MV-4-11 (cell line): ENCODE measurements around the gene EPHA6.
"Not testable (repeated sequence)": the region's sequence is repeated elsewhere in the genome, so short reads cannot be mapped to it uniquely, and the experiment has no call there.

Experiments
- DNase-seq: peaks from one replicate; lab custom pipeline; 2025; lab: John Stamatoyannopoulos, UW

EPHA6 gene

GRCh38 chr3:96915445-96915844 is 101.1 kb downstream of the EPHA6 start:
- no peak for DNase-seq

- no peak for DNase-seq
These were observed 116.9 kb downstream of the EPHA6 start for GRCh38 chr3:96931119-96931862.

GRCh38 chr3:96942131-96942530 is 127.7 kb downstream of the EPHA6 start:
- not testable (repeated sequence) for DNase-seq

- no peak for DNase-seq
These were observed 144.5 kb downstream of the EPHA6 start for GRCh38 chr3:96958856-96959255.

- DNase-seq: no peak
These were observed 145.1 kb downstream of the EPHA6 start for GRCh38 chr3:96959474-96959873.

GRCh38 chr3:96959901-96960641 is 145.7 kb downstream of the EPHA6 start:
- DNase-seq: no peak

GRCh38 chr3:96960661-96961330 is 146.4 kb downstream of the EPHA6 start:
- no peak for DNase-seq

GRCh38 chr3:96961576-96961975 is 147.2 kb downstream of the EPHA6 start:
- no peak for DNase-seq

- DNase-seq: no peak
These were observed 152.0 kb downstream of the EPHA6 start for GRCh38 chr3:96966181-96966929.

- DNase-seq: no peak
These were observed 155.8 kb downstream of the EPHA6 start for GRCh38 chr3:96970211-96970610.

- DNase-seq: no peak
These were observed 163.3 kb downstream of the EPHA6 start for GRCh38 chr3:96977671-96978070.

- not testable (repeated sequence) for DNase-seq
These were observed 169.3 kb downstream of the EPHA6 start for GRCh38 chr3:96983716-96984115.

- no peak for DNase-seq
These were observed 171.8 kb downstream of the EPHA6 start for GRCh38 chr3:96986241-96986640.

GRCh38 chr3:96991231-96991630 is 176.8 kb downstream of the EPHA6 start:
- DNase-seq: no peak

- no peak for DNase-seq
These were observed 177.5 kb downstream of the EPHA6 start for GRCh38 chr3:96991800-96992365.

- DNase-seq: no peak
These were observed 180.6 kb downstream of the EPHA6 start for GRCh38 chr3:96994988-96995387.

GRCh38 chr3:96996009-96996408 is 181.6 kb downstream of the EPHA6 start:
- peak; percentile 44 for DNase-seq

GRCh38 chr3:97001611-97002010 is 187.2 kb downstream of the EPHA6 start:
- no peak for DNase-seq

GRCh38 chr3:97009427-97010019 is 195.1 kb downstream of the EPHA6 start:
- peak; percentile 27 for DNase-seq

- no peak for DNase-seq
These were observed 196.7 kb downstream of the EPHA6 start for GRCh38 chr3:97010881-97011657.

- DNase-seq: no peak
These were observed 207.4 kb downstream of the EPHA6 start for GRCh38 chr3:97021778-97022177.
